Stimulated activated CD8-positive, alpha-beta memory T cell treated with anti-CD3 and anti-CD28 coated beads, Interleukin-7, amount 100 ng/mL, for 24 hours (primary cell): ENCODE measurements around the gene PRKN.

Source experiments
- DNase-seq: peaks from one replicate; pipeline ENCODE4 v3.0.0-alpha.2; 2020; ENCODE audit warnings: low read depth

PRKN gene

DNA sequence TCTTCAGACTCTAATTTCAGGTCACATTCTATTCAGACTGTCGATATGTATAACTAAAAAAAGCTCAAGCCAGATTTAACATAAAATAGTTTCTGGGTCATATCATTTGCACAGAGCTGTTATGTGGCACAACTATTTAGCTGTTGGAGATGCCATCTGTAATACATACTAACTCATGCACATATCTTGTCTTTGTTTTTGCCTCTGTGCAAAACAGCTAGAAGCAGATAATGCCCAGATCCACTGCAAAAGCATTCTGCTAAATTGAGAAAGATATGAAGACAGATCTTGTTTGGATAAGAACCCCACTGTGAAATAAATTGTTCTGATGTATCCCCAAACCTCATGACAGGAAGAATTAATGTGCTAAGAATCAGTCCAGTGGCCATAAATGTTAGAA lies 930.9 kb downstream of the PRKN start:
- DNase-seq, result no peak

DNA sequence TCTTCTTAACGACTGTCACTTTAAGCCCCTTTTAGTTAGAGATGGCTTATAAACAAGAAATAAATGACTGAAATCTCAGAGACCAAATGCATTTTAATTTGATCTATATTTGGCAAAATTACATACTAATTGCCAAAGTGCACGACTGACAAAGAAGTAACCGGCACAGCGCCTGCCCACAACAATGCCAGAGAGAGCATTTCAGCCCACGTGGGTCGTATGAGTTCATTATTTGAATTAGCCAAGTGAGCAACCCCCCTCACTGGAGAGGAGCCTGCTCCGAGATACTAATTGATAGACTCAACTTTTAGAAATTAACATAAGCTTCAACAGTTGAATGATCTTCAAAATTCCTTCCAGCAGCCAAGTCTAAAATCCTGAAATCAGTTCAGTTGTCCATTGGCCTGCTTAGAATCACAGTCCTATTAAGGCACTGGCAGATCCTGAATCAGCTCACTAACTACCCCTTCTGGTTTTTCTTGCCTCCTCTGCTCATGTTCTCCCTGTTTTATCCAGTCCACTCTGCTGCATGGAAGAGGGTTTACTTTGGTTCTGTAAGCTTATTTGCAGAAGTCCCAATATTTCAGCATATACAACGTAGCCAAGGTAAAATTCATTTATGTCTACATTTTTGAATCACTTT lies 934.6 kb downstream of the PRKN start:
- DNase-seq, result no peak

DNA sequence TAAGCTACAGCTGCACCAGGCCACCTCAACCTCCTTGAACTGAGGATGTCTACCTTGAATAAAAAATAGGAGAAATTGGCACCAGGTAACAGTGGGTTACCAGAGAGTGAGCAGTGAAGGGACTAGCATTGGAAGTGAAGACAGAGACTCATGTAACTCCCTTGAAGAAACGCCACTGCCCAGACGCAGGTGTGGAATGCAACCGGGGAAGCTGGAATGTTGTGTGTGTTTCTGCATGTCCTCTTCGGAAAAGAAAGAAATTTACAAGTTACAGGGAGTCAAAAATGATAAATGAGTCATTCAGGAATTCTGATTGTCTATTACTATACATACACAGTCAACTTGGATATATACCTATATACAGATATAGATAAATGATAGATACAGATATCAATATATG lies 939.0 kb downstream of the PRKN start:
- DNase-seq, result no peak

DNA sequence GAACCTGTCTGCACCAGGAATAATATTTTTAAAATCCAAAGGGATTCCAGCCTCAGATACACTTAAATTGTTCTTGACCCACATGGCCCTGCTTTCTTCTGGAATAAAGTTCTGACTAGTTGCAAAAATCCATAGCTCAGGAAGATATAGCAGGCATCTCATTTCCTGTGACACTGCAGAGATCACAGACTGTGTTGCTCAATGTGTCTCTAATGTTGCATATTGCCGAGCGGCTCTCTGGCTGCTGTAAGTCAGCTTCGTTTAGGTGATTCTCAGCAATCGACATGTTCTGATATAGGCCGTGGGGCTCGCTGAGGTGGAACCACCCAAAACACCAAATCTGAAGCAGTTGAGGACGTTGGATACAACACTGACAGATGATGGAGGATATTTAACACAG lies 955.4 kb downstream of the PRKN start:
- no peak for DNase-seq

DNA sequence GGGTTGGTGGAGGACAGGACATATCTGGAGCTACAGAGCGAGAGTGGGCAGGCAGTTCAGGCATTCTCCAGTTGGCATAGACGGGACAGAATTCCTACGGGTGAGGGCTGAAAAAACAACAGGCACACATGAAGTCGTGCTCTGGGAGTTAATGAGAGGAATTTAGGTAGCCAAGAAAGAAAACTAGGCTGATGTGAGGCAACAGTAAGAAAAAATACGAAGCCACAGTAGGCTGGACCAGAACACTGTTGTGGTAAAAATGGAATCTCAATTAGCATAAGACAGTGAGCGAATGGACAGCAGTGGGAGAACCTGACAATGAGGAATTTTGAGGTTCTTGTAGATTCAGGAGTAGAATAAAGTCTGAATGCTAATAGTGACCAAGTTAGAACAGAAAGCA lies 965.6 kb downstream of the PRKN start:
- no peak for DNase-seq

DNA sequence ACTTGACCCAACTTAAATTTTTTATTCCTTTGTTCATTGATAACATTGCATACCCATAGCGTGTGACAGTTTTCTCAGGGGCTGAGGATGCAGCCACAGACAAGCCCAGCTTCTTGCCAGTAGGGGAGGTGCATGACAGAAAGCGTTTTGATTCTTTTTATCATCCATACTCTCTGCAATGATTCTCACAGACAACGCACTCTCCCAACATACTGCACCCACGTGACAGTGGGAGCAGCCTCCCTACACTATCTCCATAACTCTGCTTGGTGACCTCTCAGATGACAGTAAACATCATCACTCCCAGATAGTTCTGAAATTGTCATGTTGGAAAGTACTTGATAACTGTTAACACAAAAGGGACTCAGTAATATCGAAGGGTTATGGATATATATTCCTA lies 972.5 kb downstream of the PRKN start:
- DNase-seq, result no peak

DNA sequence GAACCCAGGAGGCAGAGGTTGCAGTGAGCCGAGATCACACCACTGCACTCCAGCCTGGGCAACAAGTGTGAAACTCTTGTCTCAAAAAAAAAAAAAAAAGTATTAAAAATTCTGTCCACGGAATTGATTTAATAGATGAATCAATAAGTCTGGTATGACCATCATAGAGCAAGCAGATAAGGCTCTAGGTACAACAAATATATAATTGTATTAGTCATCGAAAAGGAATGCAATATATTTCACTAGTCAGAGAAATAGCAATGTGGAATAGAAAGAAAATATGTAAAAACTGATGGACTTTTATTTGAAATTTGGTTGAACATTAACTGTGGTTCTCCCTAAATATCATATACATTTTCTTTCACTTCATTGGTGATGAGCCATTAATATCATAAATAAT lies 976.9 kb downstream of the PRKN start:
- no peak for DNase-seq

DNA sequence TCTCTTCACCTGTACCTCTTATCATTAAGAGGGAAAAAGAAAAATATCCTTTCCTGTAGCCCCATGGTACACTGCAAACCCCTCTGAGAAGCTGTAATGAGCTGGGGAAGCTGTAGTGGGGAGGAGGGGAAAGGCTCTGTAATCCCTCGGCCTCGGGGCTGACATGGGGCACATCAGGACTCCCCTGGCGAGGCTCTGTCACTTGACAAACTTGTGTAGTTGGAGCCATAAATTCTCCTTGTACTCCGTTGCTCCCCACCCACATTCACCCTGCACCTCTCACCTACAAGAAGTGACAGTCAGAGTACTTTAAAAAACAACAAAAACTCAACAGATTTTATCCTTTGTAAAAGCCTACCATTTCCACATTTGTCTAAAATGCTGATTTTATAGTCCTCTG lies 978.0 kb downstream of the PRKN start:
- no peak for DNase-seq

DNA sequence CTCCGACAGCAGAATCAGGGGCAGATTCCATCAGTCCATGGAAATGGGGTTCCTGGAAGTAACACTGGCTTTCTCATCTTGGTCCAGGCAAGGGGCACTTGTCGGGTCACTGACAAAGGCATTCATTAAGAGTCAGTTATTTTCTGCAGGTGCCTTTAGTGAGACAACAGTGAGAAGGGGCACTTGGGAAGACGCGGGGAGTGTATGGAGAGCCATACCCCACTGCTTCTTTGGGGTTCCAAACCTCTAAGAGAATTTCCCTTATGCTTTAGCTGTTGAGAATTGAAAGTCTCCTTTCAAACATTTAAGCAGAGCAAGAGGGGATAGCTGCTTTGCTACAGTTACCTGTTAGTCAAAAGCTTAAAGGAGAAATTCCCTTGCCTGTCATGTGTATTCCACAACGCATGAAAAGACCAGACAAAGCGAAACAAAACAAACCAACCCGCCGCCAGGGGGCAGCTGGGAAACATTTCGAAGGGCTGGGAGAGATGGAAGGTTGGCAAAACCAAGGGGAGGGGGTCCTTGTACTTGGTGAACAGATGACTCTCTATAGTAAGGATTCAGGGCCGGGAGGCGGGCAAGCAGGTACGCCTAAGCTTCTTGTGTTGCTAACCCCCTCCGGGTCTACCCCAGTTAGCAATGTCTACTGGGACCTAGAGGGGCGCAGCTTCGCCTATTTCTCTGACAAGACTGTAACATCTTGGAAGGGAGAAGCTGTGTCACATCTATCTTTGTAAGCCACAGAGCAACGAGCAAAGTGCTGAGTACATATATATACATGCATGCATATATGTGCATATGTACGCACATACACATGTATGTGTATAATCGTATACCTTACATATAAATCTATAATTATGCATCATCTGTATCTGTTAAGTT lies 978.8 kb downstream of the PRKN start:
- DNase-seq, result no peak

DNA sequence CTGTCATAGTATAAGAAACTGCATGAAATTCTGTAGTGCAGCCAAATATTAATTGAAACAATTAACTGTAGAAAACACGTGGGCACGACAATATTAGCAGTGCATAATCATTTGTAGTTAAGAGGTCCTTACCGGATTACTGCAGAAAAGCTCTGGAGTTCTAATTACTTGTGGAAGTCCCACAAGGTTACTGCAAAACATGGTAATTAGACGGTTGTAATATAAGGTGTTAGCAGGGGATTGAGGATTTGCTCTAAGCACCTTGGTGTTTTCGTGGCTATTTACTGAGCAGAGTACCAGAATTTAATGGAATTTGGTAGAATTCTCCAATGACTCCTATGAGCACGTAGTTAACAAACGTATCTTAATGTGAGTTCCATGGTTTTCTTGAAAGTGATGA lies 980.1 kb downstream of the PRKN start:
- no peak for DNase-seq

DNA sequence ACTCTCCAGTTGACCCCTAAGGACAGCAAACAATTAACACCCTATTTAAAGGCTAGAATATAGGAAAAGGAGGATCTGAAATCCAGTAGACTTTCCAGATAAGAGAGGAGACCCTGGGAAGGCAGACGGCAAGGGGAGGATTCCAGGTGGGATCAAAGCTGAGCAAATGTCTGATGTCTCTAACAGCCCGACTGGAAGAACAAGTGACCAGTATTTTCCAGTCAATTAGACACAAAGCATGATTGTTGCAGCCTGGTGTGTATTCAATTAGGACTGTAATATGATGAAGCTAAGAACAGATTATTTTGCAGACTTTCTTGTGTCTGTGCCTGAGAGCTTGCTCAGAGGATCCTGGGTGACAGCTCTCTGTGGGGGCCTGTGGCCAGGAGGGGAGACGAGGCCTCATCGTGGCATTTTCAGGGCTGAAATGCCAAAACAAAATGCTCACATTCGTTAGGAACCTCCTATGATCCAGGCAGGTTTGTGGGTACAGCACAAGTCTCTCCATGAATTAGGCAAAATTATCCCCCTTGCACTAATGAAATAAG lies 981.9 kb downstream of the PRKN start:
- DNase-seq, result no peak

DNA sequence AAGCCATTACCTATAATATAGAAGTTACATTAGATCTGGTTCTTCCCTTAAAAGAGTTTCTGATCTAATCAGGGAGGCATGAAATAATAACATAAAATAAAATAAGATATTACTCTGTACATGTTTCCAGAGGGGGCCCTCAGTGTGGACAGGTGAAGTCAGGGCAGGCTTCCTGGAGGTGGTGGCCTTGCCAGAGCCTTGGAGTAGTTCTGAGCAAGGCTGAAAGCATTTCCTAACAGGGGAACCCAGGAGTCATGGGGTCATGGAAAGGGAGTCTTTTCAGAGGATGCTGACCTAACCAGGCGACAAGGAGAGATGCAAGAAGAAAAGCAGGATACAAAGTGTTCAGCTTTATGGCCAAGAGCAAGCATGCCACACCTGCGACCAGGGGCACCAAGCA lies 982.4 kb downstream of the PRKN start:
- no peak for DNase-seq

DNA sequence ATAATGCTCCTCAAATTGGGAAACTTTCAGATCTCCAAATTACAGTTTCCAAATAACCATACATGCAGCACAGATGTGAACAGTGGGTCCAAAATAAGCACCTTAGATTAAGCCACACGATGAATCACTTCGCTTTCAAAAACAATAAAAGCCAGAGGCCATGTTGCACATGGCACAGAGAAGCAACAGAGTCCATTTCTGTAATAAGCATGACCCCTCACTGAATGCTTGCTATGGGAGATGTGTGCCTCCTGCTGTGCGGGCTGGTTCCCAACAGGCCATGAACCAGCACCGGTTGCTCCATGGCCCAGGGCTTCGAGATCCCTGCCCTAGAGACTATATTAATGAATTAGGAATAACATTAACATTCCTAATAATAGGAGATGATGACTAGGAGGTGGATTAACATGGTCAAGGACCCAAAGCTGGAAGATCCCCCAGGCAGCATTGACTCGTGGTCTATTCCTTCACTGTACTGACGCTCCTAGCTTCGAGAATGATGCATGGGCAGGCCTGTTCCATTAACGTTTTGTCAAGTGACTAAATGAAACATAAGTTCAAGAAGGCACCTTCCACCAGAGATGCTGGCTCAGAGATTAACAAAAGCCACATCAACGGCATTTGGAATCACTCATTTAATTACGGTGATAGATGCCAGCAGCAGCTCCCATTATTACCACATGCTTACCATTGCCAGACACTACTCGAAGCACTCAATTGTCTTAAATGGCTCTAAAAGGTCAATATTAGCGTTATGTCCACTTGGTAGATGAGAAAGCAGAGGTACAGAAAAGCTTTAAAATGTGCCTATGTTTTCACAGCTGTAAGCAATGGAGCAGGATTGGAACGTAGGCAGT lies 983.1 kb downstream of the PRKN start:
- no peak for DNase-seq

DNA sequence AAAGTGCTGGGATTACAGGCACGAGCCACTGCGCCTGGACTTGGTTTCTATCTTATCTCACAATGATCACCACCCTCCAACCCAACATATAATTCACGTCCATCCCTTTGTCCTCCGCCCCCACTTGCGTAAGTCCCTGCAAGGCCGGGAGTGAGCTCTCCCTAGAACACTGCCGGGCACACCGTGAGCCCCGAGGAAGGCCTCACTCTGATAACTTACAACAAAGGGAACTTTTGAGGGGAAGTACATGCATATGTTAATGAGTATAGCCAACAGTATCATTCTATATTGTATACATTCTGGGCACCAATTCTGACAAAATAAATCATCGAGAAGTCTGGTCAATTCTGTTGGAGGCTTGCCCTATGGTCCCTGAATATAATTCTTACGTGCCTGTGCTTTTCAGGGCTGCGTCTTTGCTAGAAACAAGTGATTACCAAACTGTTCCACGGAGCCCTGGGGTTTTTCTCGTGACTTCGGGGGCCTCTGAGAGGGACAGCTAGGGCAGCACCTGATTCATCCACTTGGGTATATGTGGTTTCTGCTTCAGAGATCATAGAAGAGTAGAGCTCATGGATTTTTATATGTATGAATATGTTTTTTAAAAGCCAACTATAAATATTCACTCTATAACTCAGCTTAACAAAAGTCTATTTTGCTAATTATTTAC lies 983.9 kb downstream of the PRKN start:
- no peak for DNase-seq

DNA sequence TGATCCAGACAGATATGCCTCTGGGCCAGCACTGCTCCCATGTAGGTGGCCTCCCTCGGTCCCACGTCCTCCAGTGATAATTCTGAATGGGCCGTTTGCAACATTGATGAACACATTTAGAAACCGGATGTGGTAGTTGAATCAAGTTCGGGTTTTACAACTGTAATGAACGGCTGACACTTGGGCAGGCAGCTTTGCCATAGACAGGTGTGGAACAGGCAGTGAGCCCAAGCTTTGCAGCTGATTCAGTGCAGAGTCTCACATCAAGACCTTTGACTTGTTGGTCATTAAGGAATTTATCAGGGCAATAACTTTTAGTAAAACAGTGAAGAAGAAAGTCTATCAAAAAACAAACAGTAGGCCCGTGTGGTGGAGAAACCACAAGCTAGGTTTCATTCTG lies 987.1 kb downstream of the PRKN start:
- DNase-seq, result no peak

DNA sequence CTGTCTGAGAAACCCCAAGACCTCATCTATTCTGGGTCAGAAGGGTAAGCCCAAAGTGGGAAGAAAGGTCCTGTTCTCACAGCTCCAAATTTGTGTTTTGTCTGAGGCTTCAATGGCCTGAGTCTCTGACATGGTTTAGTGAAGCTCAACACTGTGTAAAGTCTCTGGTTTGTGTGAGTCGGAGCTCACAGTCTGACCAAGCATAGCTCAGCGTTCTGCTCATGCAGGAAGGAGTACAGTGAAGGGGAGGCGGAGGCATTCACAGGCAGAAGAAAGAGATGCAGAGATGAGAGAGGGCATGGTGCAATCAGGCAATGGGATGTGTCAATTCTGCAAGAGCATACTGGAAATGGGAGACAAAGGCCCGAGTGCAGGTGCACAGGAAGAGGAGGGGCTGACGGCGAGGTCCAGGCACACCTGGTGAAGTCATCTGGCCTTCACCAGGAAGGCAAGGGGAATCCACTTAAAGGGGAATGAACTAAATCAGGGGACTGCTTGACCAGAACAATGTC lies 990.7 kb downstream of the PRKN start:
- no peak for DNase-seq

DNA sequence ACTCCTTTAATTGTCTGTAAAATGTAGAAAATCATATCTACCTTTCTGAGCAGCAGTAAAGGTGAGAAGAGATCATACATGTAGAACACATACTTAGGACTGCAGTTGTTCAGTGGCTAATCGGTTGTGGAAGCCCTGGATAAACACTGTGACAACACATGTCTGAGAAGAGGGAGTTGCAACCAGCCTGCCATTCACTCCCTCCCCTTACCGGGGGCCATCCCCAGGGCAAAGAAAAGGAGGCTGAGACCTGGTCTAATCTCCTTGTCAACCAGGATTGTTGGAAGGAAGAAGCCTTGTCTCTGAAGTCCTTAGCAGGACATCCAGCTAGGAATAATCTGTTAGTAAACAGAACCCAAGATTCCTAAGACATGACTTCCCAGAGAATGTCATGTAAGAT lies 991.2 kb downstream of the PRKN start:
- DNase-seq, result no peak

DNA sequence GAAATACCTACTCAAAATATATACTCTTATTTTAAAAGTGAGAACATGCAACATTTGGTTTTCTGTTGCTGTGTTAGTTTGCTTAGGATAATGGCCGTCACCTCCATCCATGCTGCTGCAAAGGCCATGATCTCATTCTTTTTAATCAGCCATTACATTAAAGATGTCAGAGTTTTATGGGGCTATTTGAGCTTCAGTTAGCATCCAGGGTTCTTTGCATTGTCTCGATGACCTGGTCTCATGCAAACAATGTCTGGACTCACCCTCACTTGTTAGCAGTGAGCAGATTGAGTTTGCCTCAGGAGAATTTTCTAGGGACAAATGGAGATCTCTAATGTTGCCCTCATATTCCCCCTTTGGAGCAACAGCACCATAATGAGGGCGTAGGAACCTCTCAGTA lies 995.0 kb downstream of the PRKN start:
- no peak for DNase-seq

DNA sequence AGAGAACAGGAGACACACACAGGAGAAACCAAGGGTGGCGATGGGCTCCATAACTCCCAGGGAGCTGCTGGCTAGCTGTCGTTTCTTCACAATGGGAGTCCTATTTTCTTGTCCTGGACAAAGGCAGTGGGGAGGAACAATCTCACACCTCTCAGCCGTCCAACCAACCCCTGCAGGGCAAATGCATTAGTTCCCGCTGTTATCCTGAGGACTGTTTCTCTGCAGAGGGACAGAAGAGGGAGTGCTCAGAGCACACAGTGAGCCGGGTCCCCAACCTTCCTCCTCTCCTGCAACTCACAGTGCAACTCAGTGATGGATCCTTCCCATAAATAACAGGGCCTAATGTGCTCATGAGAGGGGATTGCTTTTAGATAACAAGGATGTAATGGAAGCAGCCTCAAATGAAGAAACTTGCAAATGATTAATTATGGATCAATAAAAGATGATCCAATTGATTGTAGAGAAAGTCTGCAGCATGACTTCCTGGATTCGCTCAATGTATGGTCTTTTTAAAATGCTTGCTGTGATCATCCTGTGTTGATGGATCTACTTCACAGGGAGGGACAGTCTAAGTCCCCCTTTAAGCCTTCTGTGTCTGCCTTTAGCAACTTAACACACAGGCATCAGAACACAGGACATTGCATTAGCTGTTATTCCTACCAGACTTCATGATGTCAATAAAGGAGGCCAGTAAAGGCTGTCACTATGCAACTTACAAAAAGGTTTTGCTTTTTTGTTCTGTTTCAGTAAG lies 1000.3 kb downstream of the PRKN start:
- no peak for DNase-seq

DNA sequence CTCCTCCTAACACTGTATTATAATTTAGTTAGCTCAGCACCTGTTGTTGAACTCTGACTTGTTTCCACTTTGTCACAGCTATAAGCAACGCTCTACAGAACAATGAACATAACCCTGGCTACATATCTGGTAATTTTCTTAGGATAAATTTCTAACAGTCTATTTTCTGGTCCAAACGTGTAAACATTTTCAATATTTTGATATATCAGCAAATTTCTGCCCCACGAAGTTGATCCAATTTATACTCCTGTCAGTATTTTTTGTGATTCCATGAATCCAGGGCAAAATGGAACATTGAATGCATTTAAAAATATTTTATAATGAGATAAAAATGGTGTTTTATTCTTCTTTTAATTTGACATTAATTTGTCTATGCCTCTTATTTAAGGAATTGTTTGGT lies 1005.2 kb downstream of the PRKN start:
- no peak for DNase-seq

DNA sequence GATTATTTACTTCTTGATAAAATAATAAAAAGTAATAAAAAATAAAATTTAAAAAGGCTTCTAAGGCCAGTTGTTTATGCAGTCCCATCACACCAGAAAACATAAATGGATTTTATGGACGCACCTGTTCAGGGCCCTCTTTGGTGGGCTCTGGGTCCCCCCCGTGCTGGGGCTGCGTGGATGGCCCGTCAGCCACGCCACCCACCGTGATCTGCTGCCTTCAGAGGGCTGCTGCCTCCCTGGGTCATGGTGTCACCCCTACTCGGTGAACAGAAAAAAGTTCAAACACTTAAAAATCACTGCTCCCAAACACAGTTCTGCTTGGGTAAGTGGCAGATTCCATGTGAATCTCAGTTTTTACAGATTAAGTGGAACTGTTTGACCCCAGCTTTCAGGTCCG lies 1006.1 kb downstream of the PRKN start:
- no peak for DNase-seq
